Sigmoid colon (tissue), 4 donors: ENCODE data around the gene KRT39.

Source experiments
- CTCF ChIP-seq, 4 experiments: fragments of 450-650 bp in 3 of 4; fragments of 200-600 bp in 1 of 4; IDR thresholded peaks; one replicate each; pipeline ENCODE4 v1.5.1; 2016 to 2019; ENCODE audit warnings: antibody characterized with exemption in 4 of 4, mild to moderate bottlenecking in 3 of 4, moderate library complexity in 2 of 4
- EP300 ChIP-seq, 4 donors: sonication (generic); formaldehyde crosslinking; IDR thresholded peaks; one replicate each; pipeline ENCODE4 v1.6.1; 2017; ENCODE audit warnings: antibody characterized with exemption in 4 of 4
- POLR2A ChIP-seq, 2 donors: fragments of 450-650 bp; IDR thresholded peaks; one replicate each; pipeline ENCODE4 v1.6.1; 2016; ENCODE audit warnings: antibody characterized with exemption in 2 of 2, mild to moderate bottlenecking in 2 of 2, moderate library complexity in 2 of 2
- POLR2AphosphoS5 ChIP-seq, 4 donors: sonication (generic); formaldehyde crosslinking; IDR thresholded peaks; one replicate each; pipeline ENCODE4 v1.6.1; 2017; ENCODE audit warnings: antibody characterized with exemption in 4 of 4

GRCh38 chr17:40997361-40997760 is 30.6 kb upstream of the KRT39 start:
- TF ChIP-seq POLR2A (IDR thresholded peaks at IDR 0.05) (no peak), CTCF (IDR thresholded peaks at IDR 0.05) (no peak), POLR2AphosphoS5 (IDR thresholded peaks at IDR 0.05) (no peak), EP300 (IDR thresholded peaks at IDR 0.05) (no peak)
